MM.1S (cell line): Measurements from ENCODE around the gene MACROD2.

Source experiments
- CTCF ChIP-seq: fragments of 300-600 bp; sonication (generic); IDR thresholded peaks from 2 replicates; pipeline ENCODE4 v1.5.1; 2016; ENCODE audit warnings: antibody characterized with exemption, low read length, mixed read lengths
- EZH2 ChIP-seq: fragments of 300-600 bp; sonication (generic); optimal IDR thresholded peaks from 2 replicates; pipeline ENCODE3; 2017; ENCODE audit warnings: low read depth, mild to moderate bottlenecking, antibody characterized with exemption, low read length, mixed read lengths
- EZH2phosphoT487 ChIP-seq: fragments of 300-600 bp; sonication (generic); IDR thresholded peaks from 2 replicates; pipeline ENCODE4 v1.6.1; 2018; ENCODE audit warnings: antibody characterized with exemption, low read length

DNA sequence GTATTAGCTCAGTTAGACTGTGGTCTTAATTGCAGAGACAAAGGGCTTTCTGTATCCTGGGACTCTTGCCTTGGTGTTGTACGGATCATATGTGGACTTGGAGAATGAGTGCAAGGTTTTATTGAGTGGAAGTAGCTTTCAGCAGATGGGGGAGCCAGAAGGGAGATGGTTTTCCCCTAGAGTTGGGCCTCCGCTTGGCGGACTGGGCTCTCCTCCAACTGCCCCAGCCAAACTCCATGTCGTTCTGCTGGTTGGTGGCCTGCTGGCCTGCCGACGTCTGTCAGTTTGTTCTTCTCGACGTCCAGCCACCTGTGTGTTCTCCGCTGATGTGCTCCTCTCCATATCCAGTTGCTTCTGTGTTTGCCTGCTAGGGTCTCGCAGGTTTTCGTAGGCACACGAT is 531.6 kb downstream of the MACROD2 start:
- TF ChIP-seq CTCF: no peak
- TF ChIP-seq EZH2: no peak
- no peak for TF ChIP-seq EZH2phosphoT487
